ENCODE results near the gene SCN4B. TPM values are rescaled to one million over a fixed set of nuclear protein-coding genes. Genes with fewer than 3 reads are reported as not detected.

The SCN4B gene
- polyA plus RNA-seq, 1 donor (not counting 4 experiments of a cell fraction or from before 2014, with no cell fraction given), result 7.7 TPM

- peaks cover 13% of the 10 kb centered on the region for H3K27me3 ChIP-seq (ENCODE audit: control insufficient read depth, extremely low read depth, insufficient read depth, low read length)
- H3K9me3 ChIP-seq (ENCODE audit: control insufficient read depth, low read depth, low read length), result no peaks in the 10 kb centered on the region
- no peak overlapping the region for H2AFZ ChIP-seq (ENCODE audit: control insufficient read depth, low read length)
- FAIRE-seq (no peak), DNase-seq (ENCODE audit: low read depth, low spot score) (no peak)
- no peaks in the 10 kb centered on the region for H4K20me1 ChIP-seq (ENCODE audit: control insufficient read depth, extremely low read depth, insufficient read depth, low read length)
- no peak overlapping the region for H3K9ac ChIP-seq (ENCODE audit: control insufficient read depth, extremely low read depth, insufficient read depth, low read length)
- no peak overlapping the region for H3K4me3 ChIP-seq (ENCODE audit: control insufficient read depth in 2 of 3, extremely low read depth in 1 of 3, insufficient read depth in 2 of 3, low read depth in 1 of 3, low read length in 3 of 3)
- no peaks in the 10 kb centered on the region for H3K36me3 ChIP-seq (ENCODE audit: control insufficient read depth in 2 of 2, extremely low read depth in 1 of 2, insufficient read depth in 2 of 2, low read length in 2 of 2)
- H3K4me2 ChIP-seq (ENCODE audit: control insufficient read depth, extremely low read depth, insufficient read depth, low read depth, low read length), result peak overlapping the region; percentile 89
- no peak overlapping the region for H3K27ac ChIP-seq (ENCODE audit: control insufficient read depth, insufficient read depth, low read length)
- no peaks in the 10 kb centered on the region for H3K9me1 ChIP-seq (ENCODE audit: control insufficient read depth, extremely low read depth, insufficient read depth, low read length)
- H3K79me2 ChIP-seq (ENCODE audit: control insufficient read depth, insufficient read depth, low read length), result no peaks in the 10 kb centered on the region
- no peak for TF ChIP-seq CTCF (optimal IDR thresholded peaks at IDR 0.05 in 1 of 3, IDR thresholded peaks at IDR 0.05 in 1 of 3, conservative IDR thresholded peaks at IDR 0.05 in 1 of 3; ENCODE audit: extremely low read depth in 1 of 3, insufficient read depth in 2 of 3, low read length in 3 of 3)
- no peak for TF ChIP-seq EZH2 (IDR thresholded peaks at IDR 0.05; ENCODE audit: low read length)
- dilution Hi-C loops (cut with MboI; ENCODE audit: extremely low pct_ligation_motif_present, low sequenced_read_pairs), result no loop called here
- H3K4me1 ChIP-seq (ENCODE audit: control insufficient read depth, extremely low read depth, insufficient read depth, low read length), result peaks cover 19% of the 10 kb centered on the region
Observed at GRCh38 chr11:118153516-118153915, 893 bp upstream of the SCN4B start.

DNA sequence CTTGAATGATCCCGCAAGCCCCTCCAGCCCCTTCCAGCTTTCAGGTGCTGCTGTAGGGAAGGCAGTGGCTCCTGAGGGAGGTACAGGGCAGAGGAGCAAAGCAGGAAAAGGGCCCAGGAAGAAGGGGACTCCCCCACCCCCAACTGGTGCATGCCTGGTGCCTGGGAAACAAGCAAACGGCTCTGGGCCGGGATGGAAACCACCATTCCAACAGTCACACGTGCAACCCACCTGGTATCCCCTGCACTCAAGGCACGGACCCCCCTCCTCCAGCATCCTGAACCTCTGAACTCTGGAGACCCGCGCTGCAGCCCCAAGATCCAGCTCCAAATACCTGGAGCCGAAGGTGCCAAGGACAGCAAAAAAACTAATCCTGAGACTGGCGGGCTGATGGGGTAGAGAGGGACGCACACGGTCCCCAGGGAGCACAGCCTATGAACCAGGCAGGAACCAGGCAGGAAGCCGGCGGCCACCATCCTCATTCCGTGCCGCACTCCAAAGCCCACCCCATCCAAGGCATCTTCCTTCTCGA is 537 bp downstream of the SCN4B start:
- Histone ChIP-seq H3K36me3 (ENCODE audit: control insufficient read depth in 2 of 2, extremely low read depth in 1 of 2, insufficient read depth in 2 of 2, low read length in 2 of 2) (no peaks in the 10 kb centered on the region), H3K9ac (ENCODE audit: control insufficient read depth, extremely low read depth, insufficient read depth, low read length) (peak overlapping the region; percentile 52), H3K4me2 (ENCODE audit: control insufficient read depth, extremely low read depth, insufficient read depth, low read depth, low read length) (peak overlapping the region; percentile 89), H3K27me3 (ENCODE audit: control insufficient read depth, extremely low read depth, insufficient read depth, low read length) (peaks cover 13% of the 10 kb centered on the region), H4K20me1 (ENCODE audit: control insufficient read depth, extremely low read depth, insufficient read depth, low read length) (no peaks in the 10 kb centered on the region), H3K9me3 (ENCODE audit: control insufficient read depth, low read depth, low read length) (no peaks in the 10 kb centered on the region), H3K4me3 (ENCODE audit: control insufficient read depth in 2 of 3, extremely low read depth in 1 of 3, insufficient read depth in 2 of 3, low read depth in 1 of 3, low read length in 3 of 3) (peak overlapping the region; percentile 29 to 74 (median 50)), H2AFZ (ENCODE audit: control insufficient read depth, low read length) (peak overlapping the region; percentile 76), H3K9me1 (ENCODE audit: control insufficient read depth, extremely low read depth, insufficient read depth, low read length) (no peaks in the 10 kb centered on the region), H3K79me2 (ENCODE audit: control insufficient read depth, insufficient read depth, low read length) (no peaks in the 10 kb centered on the region), H3K4me1 (ENCODE audit: control insufficient read depth, extremely low read depth, insufficient read depth, low read length) (peaks cover 27% of the 10 kb centered on the region), H3K27ac (ENCODE audit: control insufficient read depth, insufficient read depth, low read length) (no peak overlapping the region)
- dilution Hi-C loops (cut with MboI; ENCODE audit: extremely low pct_ligation_motif_present, low sequenced_read_pairs), result no loop called here
- TF ChIP-seq EZH2 (IDR thresholded peaks at IDR 0.05; ENCODE audit: low read length) (no peak), CTCF (optimal IDR thresholded peaks at IDR 0.05 in 1 of 3, IDR thresholded peaks at IDR 0.05 in 1 of 3, conservative IDR thresholded peaks at IDR 0.05 in 1 of 3; ENCODE audit: extremely low read depth in 1 of 3, insufficient read depth in 2 of 3, low read length in 3 of 3) (no peak)
- FAIRE-seq (no peak), DNase-seq (ENCODE audit: low read depth, low spot score) (no peak)
